H1 (cell line): ENCODE data around the gene DDC. TPM values are rescaled to one million over a fixed set of nuclear protein-coding genes. Genes with fewer than 3 reads are reported as not detected.

Experiments used
- BACH1 ChIP-seq: IDR thresholded peaks from 2 replicates; pipeline ENCODE4 v1.6.1; 2012; ENCODE audit warnings: low read length, improper control_type of control experiment
- CBX8 ChIP-seq: fragments of 300-800, 300-1000 bp; sonication (generic); IDR thresholded peaks from 2 replicates; pipeline ENCODE4 v1.7.1; 2016; ENCODE audit warnings: low read depth, low read length, borderline replicate concordance
- MAX ChIP-seq: IDR thresholded peaks from 2 replicates; pipeline ENCODE4 v1.6.1; 2012; ENCODE audit warnings: inconsistent platforms
- POU5F1 ChIP-seq: IDR thresholded peaks from 2 replicates; pipeline ENCODE4 v1.6.1; 2011; ENCODE audit warnings: low read depth, mild to moderate bottlenecking, low read length, moderate library complexity
- RNF2 ChIP-seq: fragments of 200-900, 300-1000 bp; sonication (generic); IDR thresholded peaks from 2 replicates; pipeline ENCODE4 v1.7.1; 2016; ENCODE audit warnings: borderline replicate concordance, low read depth, mild to moderate bottlenecking, antibody characterized with exemption, low read length; ENCODE audit not compliant: poor library complexity, severe bottlenecking; ENCODE audit errors: missing control alignments
- SUZ12 ChIP-seq: fragments of 200-600 bp; sonication (generic); IDR thresholded peaks from 2 replicates; pipeline ENCODE4 v1.6.1; 2012; ENCODE audit warnings: mild to moderate bottlenecking, inconsistent platforms, low read length, moderate library complexity, mixed read lengths
- polyA plus RNA-seq, 7 experiments: library from polyadenylated mRNA; depleted of rRNA in 3 of 7; stranded (reverse) in 5 of 7; unstranded in 2 of 7; fragments of >200 nt in 5 of 7; fragments of 200-250 nt in 2 of 7; gene quantifications; 1 replicate in 5 of 7; 2 replicates in 1 of 7; 4 replicates in 1 of 7; pipeline versions ENCODE4 v1.2.1 to v1.2.3, GENCODE V29; 2011 to 2013; ENCODE audit warnings: missing spikeins in 2 of 7, mixed read lengths in 2 of 7
- total RNA-seq: library from RNA; stranded (reverse); fragmentation: NEBNext Ultra II Directional; extraction: Animal tissue kit (Norgen Biotek cat#: 25700); gene quantifications from 2 replicates; pipeline ENCODE4 v1.2.1, GENCODE V29; 2021

DDC gene
- total and polyA plus RNA-seq, 2 of the 8 experiments (the other 6 are each of a cell fraction or from before 2014, with no cell fraction given): 0.05 TPM; not detected in 1

GRCh38 chr7:50477640-50478039 is 87.6 kb downstream of the DDC start (continued):
- TF ChIP-seq POU5F1 (no peak), RNF2 (no peak), CBX8 (no peak), MAX (no peak), SUZ12 (no peak), BACH1 (no peak)
